WTC11 (cell line): ENCODE data around the gene NTRK3.

Experiments
- CREM ChIP-seq: sonication (generic); formaldehyde crosslinking; IDR thresholded peaks from 2 replicates; pipeline ENCODE4 v1.8.1; 2022; ENCODE audit warnings: mild to moderate bottlenecking, missing genetic modification reagents, moderate library complexity
- ESRRA ChIP-seq: sonication (generic); formaldehyde crosslinking; IDR thresholded peaks from 2 replicates; pipeline ENCODE4 v1.8.1; 2022; ENCODE audit warnings: mild to moderate bottlenecking, missing genetic modification reagents, borderline replicate concordance
- NFYB ChIP-seq: sonication (generic); formaldehyde crosslinking; conservative IDR thresholded peaks from 2 replicates; pipeline ENCODE4 v1.8.0; 2022; ENCODE audit warnings: low read depth, missing genetic modification reagents
- ZNF121 ChIP-seq: sonication (generic); formaldehyde crosslinking; IDR thresholded peaks from 2 replicates; pipeline ENCODE4 v1.8.0; 2023; ENCODE audit warnings: missing genetic modification reagents
- ZNF138 ChIP-seq: sonication (generic); formaldehyde crosslinking; conservative IDR thresholded peaks from 2 replicates; pipeline ENCODE4 v1.8.1; 2022; ENCODE audit warnings: mild to moderate bottlenecking, moderate library complexity, missing genetic modification reagents
- TF ChIP-seq, protein P1 (sequence below): sonication (generic); formaldehyde crosslinking; IDR thresholded peaks from 2 replicates; pipeline ENCODE4 v1.8.0; 2022; ENCODE audit warnings: mild to moderate bottlenecking, missing genetic modification reagents
- TF ChIP-seq, protein P2 (sequence below): fragments of 200-600 bp; IDR thresholded peaks from 2 replicates; pipeline ENCODE4 v1.8.0; 2022; ENCODE audit warnings: antibody characterized with exemption
- TF ChIP-seq, protein P3 (sequence below): sonication (generic); formaldehyde crosslinking; conservative IDR thresholded peaks from 2 replicates; pipeline ENCODE4 v1.8.1; 2023; ENCODE audit warnings: mild to moderate bottlenecking, low read depth, missing genetic modification reagents, moderate library complexity
- TF ChIP-seq, protein P4 (sequence below): fragments of 250-450 bp; sonication (Bioruptor Pico); IDR thresholded peaks from 2 replicates; pipeline ENCODE4 v1.9.0; 2021; ENCODE audit warnings: mild to moderate bottlenecking
- TF ChIP-seq, protein P5 (sequence below): sonication (generic); formaldehyde crosslinking; IDR thresholded peaks from 2 replicates; pipeline ENCODE4 v1.8.1; 2022; ENCODE audit warnings: missing genetic modification reagents, borderline replicate concordance
- TF ChIP-seq, protein P6 (sequence below): sonication (generic); formaldehyde crosslinking; conservative IDR thresholded peaks from 2 replicates; pipeline ENCODE4 v1.8.1; 2022; ENCODE audit warnings: mild to moderate bottlenecking, missing genetic modification reagents
- TF ChIP-seq, protein P7 (sequence below): sonication (generic); formaldehyde crosslinking; IDR thresholded peaks from 2 replicates; pipeline ENCODE4 v1.8.1; 2022; ENCODE audit warnings: mild to moderate bottlenecking, missing genetic modification reagents, moderate library complexity, borderline replicate concordance
- TF ChIP-seq, protein P8 (sequence below): sonication (generic); formaldehyde crosslinking; IDR thresholded peaks from 2 replicates; pipeline ENCODE4 v1.8.0; 2022; ENCODE audit warnings: mild to moderate bottlenecking, missing genetic modification reagents
- TF ChIP-seq, protein P9 (sequence below): sonication (generic); formaldehyde crosslinking; IDR thresholded peaks from 2 replicates; pipeline ENCODE4 v1.8.1; 2023; ENCODE audit warnings: mild to moderate bottlenecking, missing genetic modification reagents, moderate library complexity

DNA sequence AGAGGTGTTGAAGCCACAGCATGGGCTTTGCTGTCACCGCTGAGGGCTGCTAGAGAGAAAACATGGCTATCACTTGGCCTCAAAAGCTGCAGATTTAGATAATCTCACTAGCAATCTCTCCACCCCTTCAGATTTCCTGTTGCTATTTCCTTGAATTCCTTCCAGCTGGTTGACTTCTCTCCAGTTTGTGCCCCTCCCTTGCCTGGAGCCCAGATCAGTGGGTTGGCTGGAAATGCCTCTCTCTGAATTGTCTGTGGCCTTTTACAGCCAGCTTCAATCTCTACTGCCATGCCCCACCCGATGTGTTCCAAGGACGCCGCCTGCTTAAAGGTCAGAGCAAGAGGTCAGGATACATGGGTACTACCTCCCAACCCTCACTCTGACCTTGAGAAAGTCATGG is 294.1 kb downstream of the NTRK3 start:
- TF ChIP-seq, protein P1, sequence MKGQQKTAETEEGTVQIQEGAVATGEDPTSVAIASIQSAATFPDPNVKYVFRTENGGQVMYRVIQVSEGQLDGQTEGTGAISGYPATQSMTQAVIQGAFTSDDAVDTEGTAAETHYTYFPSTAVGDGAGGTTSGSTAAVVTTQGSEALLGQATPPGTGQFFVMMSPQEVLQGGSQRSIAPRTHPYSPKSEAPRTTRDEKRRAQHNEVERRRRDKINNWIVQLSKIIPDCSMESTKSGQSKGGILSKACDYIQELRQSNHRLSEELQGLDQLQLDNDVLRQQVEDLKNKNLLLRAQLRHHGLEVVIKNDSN (CRISPR knock-in tag): no peak
- TF ChIP-seq, protein P2, sequence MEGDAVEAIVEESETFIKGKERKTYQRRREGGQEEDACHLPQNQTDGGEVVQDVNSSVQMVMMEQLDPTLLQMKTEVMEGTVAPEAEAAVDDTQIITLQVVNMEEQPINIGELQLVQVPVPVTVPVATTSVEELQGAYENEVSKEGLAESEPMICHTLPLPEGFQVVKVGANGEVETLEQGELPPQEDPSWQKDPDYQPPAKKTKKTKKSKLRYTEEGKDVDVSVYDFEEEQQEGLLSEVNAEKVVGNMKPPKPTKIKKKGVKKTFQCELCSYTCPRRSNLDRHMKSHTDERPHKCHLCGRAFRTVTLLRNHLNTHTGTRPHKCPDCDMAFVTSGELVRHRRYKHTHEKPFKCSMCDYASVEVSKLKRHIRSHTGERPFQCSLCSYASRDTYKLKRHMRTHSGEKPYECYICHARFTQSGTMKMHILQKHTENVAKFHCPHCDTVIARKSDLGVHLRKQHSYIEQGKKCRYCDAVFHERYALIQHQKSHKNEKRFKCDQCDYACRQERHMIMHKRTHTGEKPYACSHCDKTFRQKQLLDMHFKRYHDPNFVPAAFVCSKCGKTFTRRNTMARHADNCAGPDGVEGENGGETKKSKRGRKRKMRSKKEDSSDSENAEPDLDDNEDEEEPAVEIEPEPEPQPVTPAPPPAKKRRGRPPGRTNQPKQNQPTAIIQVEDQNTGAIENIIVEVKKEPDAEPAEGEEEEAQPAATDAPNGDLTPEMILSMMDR: no peak
- TF ChIP-seq, protein P3, sequence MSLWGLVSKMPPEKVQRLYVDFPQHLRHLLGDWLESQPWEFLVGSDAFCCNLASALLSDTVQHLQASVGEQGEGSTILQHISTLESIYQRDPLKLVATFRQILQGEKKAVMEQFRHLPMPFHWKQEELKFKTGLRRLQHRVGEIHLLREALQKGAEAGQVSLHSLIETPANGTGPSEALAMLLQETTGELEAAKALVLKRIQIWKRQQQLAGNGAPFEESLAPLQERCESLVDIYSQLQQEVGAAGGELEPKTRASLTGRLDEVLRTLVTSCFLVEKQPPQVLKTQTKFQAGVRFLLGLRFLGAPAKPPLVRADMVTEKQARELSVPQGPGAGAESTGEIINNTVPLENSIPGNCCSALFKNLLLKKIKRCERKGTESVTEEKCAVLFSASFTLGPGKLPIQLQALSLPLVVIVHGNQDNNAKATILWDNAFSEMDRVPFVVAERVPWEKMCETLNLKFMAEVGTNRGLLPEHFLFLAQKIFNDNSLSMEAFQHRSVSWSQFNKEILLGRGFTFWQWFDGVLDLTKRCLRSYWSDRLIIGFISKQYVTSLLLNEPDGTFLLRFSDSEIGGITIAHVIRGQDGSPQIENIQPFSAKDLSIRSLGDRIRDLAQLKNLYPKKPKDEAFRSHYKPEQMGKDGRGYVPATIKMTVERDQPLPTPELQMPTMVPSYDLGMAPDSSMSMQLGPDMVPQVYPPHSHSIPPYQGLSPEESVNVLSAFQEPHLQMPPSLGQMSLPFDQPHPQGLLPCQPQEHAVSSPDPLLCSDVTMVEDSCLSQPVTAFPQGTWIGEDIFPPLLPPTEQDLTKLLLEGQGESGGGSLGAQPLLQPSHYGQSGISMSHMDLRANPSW: no peak
- no peak for TF ChIP-seq ZNF138
- TF ChIP-seq, protein P4, sequence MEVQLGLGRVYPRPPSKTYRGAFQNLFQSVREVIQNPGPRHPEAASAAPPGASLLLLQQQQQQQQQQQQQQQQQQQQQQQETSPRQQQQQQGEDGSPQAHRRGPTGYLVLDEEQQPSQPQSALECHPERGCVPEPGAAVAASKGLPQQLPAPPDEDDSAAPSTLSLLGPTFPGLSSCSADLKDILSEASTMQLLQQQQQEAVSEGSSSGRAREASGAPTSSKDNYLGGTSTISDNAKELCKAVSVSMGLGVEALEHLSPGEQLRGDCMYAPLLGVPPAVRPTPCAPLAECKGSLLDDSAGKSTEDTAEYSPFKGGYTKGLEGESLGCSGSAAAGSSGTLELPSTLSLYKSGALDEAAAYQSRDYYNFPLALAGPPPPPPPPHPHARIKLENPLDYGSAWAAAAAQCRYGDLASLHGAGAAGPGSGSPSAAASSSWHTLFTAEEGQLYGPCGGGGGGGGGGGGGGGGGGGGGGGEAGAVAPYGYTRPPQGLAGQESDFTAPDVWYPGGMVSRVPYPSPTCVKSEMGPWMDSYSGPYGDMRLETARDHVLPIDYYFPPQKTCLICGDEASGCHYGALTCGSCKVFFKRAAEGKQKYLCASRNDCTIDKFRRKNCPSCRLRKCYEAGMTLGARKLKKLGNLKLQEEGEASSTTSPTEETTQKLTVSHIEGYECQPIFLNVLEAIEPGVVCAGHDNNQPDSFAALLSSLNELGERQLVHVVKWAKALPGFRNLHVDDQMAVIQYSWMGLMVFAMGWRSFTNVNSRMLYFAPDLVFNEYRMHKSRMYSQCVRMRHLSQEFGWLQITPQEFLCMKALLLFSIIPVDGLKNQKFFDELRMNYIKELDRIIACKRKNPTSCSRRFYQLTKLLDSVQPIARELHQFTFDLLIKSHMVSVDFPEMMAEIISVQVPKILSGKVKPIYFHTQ (CRISPR knock-in tag): no peak
- no peak for TF ChIP-seq ESRRA (CRISPR knock-in tag)
- TF ChIP-seq, protein P5, sequence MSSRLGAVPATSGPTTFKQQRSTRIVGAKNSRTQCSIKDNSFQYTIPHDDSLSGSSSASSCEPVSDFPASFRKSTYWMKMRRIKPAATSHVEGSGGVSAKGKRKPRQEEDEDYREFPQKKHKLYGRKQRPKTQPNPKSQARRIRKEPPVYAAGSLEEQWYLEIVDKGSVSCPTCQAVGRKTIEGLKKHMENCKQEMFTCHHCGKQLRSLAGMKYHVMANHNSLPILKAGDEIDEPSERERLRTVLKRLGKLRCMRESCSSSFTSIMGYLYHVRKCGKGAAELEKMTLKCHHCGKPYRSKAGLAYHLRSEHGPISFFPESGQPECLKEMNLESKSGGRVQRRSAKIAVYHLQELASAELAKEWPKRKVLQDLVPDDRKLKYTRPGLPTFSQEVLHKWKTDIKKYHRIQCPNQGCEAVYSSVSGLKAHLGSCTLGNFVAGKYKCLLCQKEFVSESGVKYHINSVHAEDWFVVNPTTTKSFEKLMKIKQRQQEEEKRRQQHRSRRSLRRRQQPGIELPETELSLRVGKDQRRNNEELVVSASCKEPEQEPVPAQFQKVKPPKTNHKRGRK: no peak
- TF ChIP-seq CREM (CRISPR knock-in tag): no peak
- TF ChIP-seq, protein P6, sequence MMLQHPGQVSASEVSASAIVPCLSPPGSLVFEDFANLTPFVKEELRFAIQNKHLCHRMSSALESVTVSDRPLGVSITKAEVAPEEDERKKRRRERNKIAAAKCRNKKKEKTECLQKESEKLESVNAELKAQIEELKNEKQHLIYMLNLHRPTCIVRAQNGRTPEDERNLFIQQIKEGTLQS: no peak
- TF ChIP-seq, protein P7, sequence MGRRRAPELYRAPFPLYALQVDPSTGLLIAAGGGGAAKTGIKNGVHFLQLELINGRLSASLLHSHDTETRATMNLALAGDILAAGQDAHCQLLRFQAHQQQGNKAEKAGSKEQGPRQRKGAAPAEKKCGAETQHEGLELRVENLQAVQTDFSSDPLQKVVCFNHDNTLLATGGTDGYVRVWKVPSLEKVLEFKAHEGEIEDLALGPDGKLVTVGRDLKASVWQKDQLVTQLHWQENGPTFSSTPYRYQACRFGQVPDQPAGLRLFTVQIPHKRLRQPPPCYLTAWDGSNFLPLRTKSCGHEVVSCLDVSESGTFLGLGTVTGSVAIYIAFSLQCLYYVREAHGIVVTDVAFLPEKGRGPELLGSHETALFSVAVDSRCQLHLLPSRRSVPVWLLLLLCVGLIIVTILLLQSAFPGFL (CRISPR knock-in tag): no peak
- no peak for TF ChIP-seq NFYB (CRISPR knock-in tag)
- TF ChIP-seq, protein P8, sequence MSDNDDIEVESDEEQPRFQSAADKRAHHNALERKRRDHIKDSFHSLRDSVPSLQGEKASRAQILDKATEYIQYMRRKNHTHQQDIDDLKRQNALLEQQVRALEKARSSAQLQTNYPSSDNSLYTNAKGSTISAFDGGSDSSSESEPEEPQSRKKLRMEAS (CRISPR knock-in tag): no peak
- TF ChIP-seq ZNF121 (CRISPR knock-in tag): no peak
- TF ChIP-seq, protein P9, sequence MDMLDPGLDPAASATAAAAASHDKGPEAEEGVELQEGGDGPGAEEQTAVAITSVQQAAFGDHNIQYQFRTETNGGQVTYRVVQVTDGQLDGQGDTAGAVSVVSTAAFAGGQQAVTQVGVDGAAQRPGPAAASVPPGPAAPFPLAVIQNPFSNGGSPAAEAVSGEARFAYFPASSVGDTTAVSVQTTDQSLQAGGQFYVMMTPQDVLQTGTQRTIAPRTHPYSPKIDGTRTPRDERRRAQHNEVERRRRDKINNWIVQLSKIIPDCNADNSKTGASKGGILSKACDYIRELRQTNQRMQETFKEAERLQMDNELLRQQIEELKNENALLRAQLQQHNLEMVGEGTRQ (CRISPR knock-in tag): no peak
